ENCODE data around the gene KCTD20. TPM values are rescaled to one million over a fixed set of nuclear protein-coding genes. Genes with fewer than 3 reads are reported as not detected.

KCTD20 gene
- total and polyA plus RNA-seq, 9 of the 15 experiments (the other 6 are each of a cell fraction or from before 2014, with no cell fraction given): 28.9 to 160 (median 70.6) TPM

DNA sequence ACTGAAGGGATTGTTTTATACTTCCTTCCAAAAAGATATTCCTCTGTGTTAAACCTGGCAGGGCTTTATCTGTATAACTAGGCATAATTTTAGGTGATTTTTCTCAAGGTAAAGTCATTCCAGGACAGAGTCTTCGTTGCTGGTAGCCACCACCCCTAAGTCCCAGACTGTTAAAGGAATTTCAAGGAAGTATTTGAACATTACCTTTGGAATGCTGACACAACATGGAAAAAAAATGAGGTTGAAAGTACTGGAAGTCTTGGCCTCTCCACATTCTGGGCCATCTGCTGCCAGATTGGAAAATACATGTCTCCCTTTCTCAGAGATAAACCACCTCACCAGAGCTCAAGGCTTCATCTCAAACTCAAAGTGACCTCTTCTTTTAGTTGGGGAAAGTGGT, 28.3 kb upstream of the KCTD20 start:
- FAIRE-seq: no peak

GRCh38 chr6:36418558-36418957, 24.2 kb upstream of the KCTD20 start:
- no TSS peak for BruUV-seq (replicated peaks)
- WGBS (ENCODE audit: insufficient coverage, low coverage, missing lambda C conversion rate): 7% methylated on average over 3 of the region's 3 CpGs
- Histone ChIP-seq H2AFZ (ENCODE audit: low read depth, low read length) (no peak overlapping the region), H3K4me1 (replicated peaks in 1 of 2; ENCODE audit: control insufficient read depth in 2 of 2, insufficient read depth in 2 of 2, low read length in 2 of 2) (peaks cover 4 to 6% of the 10 kb centered on the region in 2 experiments; a peak in 4 of 5 replicates), H3K9ac (ENCODE audit: insufficient read depth in 1 of 2, low read depth in 2 of 2, low read length in 2 of 2) (no peak overlapping the region; a peak in 1 of 4 replicates), H3K9me1 (ENCODE audit: control insufficient read depth, insufficient read depth, low read length) (no peaks in the 10 kb centered on the region), H3K79me2 (ENCODE audit: control insufficient read depth, insufficient read depth, low read length) (no peaks in the 10 kb centered on the region), H3K27ac (ENCODE audit: extremely low read depth, low read depth, low read length) (no peak overlapping the region), H3K4me3 (no peak overlapping the region), H3K36me3 (ENCODE audit: control insufficient read depth, insufficient read depth, low read length) (no peaks in the 10 kb centered on the region), H3K4me2 (ENCODE audit: insufficient read depth, low read length) (no peak overlapping the region), H4K20me1 (replicated peaks; ENCODE audit: control insufficient read depth, insufficient read depth, low read length) (no peaks in the 10 kb centered on the region), H3K27me3 (ENCODE audit: control insufficient read depth in 2 of 2, insufficient read depth in 2 of 2, low read length in 2 of 2) (no peaks in the 10 kb centered on the region), H3K9me3 (replicated peaks; ENCODE audit: control insufficient read depth, insufficient read depth, low read depth, low read length) (no peaks in the 10 kb centered on the region)
- in situ Hi-C loops (cut with MboI): no loop called here
- intact Hi-C loops (cut with micrococcal nuclease): no loop called here
- ATAC-seq (no peak), FAIRE-seq (no peak), DNase-seq (ENCODE audit: extremely low read depth in 1 of 4, low spot score in 3 of 4) (no peak)
- POLR2A ChIA-PET: interaction anchor here (0.6 to 1.4 kb wide), 3 partner anchors 25 to 160 kb away, joined by 3 to 5 read pairs (median 4); no protein-coding TSS in a partner anchor
- TF ChIP-seq CBFA2T3 (IDR thresholded peaks at IDR 0.05) (peak; percentile 50), CBFA2T2 (conservative IDR thresholded peaks at IDR 0.05) (0 out of 2 replicates have a peak, but pooled peaks have one; percentile 44), ZNF717 (CRISPR knock-in tag; IDR thresholded peaks at IDR 0.05) (no peak)
- CTCF ChIA-PET (ENCODE audit: low intra/inter-chr PET ratio): no interaction called here

More for the DNA sequence above, 28.3 kb upstream of the KCTD20 start:
- TF ChIP-seq ZNF445 (CRISPR knock-in tag; IDR thresholded peaks at IDR 0.05; ENCODE audit: low read depth) (no peak), PCBP2 (IDR thresholded peaks at IDR 0.05; ENCODE audit: low read depth, low read length, poor library complexity, severe bottlenecking) (no peak)
- Histone ChIP-seq H3K79me2 (ENCODE audit: control insufficient read depth, insufficient read depth, low read length) (no peaks in the 10 kb centered on the region), H3K27me3 (ENCODE audit: control insufficient read depth in 2 of 2, insufficient read depth in 2 of 2, low read length in 2 of 2) (peaks cover 0 to 3% of the 10 kb centered on the region in 2 experiments; a peak in 1 of 5 replicates), H3K36me3 (ENCODE audit: control insufficient read depth, insufficient read depth, low read length) (no peaks in the 10 kb centered on the region), H3K9me3 (replicated peaks; ENCODE audit: control insufficient read depth, insufficient read depth, low read depth, low read length) (no peaks in the 10 kb centered on the region), H3K9ac (ENCODE audit: insufficient read depth in 1 of 2, low read depth in 2 of 2, low read length in 2 of 2) (no peak overlapping the region), H3K9me1 (ENCODE audit: control insufficient read depth, insufficient read depth, low read length) (no peaks in the 10 kb centered on the region), H4K20me1 (replicated peaks; ENCODE audit: control insufficient read depth, insufficient read depth, low read length) (no peaks in the 10 kb centered on the region), H3K4me2 (ENCODE audit: insufficient read depth, low read length) (no peak overlapping the region), H2AFZ (ENCODE audit: low read depth, low read length) (no peak overlapping the region), H3K27ac (ENCODE audit: extremely low read depth, low read depth, low read length) (no peak overlapping the region), H3K4me1 (replicated peaks in 1 of 2; ENCODE audit: control insufficient read depth in 2 of 2, insufficient read depth in 2 of 2, low read length in 2 of 2) (no peaks in the 10 kb centered on the region), H3K4me3 (no peak overlapping the region)
- intact Hi-C loops (cut with micrococcal nuclease): no loop called here
- in situ Hi-C loops (cut with MboI): no loop called here
- WGBS (ENCODE audit: insufficient coverage, low coverage, missing lambda C conversion rate): 0% methylated on average over 1 of the region's 1 CpG
- DNase-seq (ENCODE audit: extremely low read depth in 1 of 4, low spot score in 3 of 4) (no peak), ATAC-seq (no peak)
- BruUV-seq (replicated peaks): no TSS peak
- POLR2A ChIA-PET: no interaction called here
- CTCF ChIA-PET (ENCODE audit: low intra/inter-chr PET ratio): no interaction called here
